Measurements from ENCODE around the gene SUPT20HL2.

SUPT20HL2 gene

GRCh38 chrX:24266996-24267395 lies 46.9 kb downstream of the SUPT20HL2 start:
- DNase-seq (ENCODE audit: low read depth in 1 of 2, low spot score in 1 of 2), result no peak
- no peak for TF ChIP-seq JUND (IDR thresholded peaks at IDR 0.05; ENCODE audit: low read depth)
- in situ Hi-C loops (cut with HindIII; ENCODE audit: low pct_unique_long_range_greater_than_20kb, low sequenced_read_pairs), result no loop called here

DNA sequence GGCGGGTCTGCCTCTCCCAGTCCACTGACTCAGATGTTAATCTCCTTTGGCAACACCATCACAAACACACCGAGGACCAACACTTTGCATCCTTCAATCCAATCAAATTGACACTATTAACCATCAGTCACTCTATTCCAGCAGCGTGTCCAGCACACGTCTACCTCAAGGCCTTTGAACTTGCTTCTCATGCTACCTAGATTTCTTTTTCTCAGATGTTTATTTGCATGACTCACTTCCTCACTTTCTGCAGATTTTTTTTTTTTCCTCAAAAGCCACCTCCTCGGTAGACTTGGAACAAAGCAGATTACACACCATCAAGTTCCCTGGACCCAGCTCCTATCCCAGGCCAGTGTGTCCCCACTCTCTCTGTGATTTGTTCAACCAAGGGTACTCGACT lies 49.5 kb downstream of the SUPT20HL2 start:
- DNase-seq (ENCODE audit: low read depth in 1 of 2, low spot score in 1 of 2), result no peak
- in situ Hi-C loops (cut with HindIII; ENCODE audit: low pct_unique_long_range_greater_than_20kb, low sequenced_read_pairs), result no loop called here

DNA sequence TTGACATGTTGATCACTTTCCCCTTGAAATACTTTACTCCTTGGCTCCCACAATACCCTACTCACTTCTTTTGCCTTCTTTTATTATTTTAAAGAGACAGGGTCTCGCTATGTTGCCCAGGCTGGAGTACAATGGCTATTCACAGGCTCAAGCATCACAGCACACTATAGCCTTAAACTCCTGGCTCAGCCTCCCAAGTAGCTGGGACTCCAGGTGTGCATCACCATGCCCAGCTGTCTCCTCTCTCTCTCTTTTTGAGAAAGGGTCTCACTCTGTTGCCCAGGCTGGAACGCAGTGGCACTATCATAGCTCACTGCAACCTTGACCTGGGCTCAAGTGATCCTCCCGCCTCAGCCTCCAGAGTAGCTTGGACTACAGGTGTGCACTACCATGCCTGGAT lies 51.6 kb downstream of the SUPT20HL2 start:
- in situ Hi-C loops (cut with HindIII; ENCODE audit: low pct_unique_long_range_greater_than_20kb, low sequenced_read_pairs), result no loop called here
- DNase-seq (ENCODE audit: low read depth in 1 of 2, low spot score in 1 of 2), result no peak
- no peak for TF ChIP-seq JUND (IDR thresholded peaks at IDR 0.05; ENCODE audit: low read depth)

More for the DNA sequence above, 49.5 kb downstream of the SUPT20HL2 start:
- no peak for TF ChIP-seq JUND (IDR thresholded peaks at IDR 0.05; ENCODE audit: low read depth)
